Activated CD4-positive, alpha-beta T cell treated with anti-CD3 and anti-CD28 coated beads, Interleukin-10, Interleukin-2, amounts not matched to agents 100 ng/mL and 50 ng/mL, durations not matched to agents 16 hours and 8 hours (primary cell): ENCODE measurements around the gene HPCAL1.

Source experiments
- DNase-seq: peaks from one replicate; pipeline ENCODE4 v3.0.0-alpha.2; 2020

The HPCAL1 gene

GRCh38 chr2:10304458-10305253, 2.0 kb downstream of the HPCAL1 start:
- DNase-seq: no peak

- DNase-seq: peak; percentile 70
Measured at GRCh38 chr2:10305254-10305635, 2.5 kb downstream of the HPCAL1 start.

GRCh38 chr2:10305715-10306114, 3.0 kb downstream of the HPCAL1 start:
- DNase-seq: peak; percentile 41

- DNase-seq: no peak
Measured at GRCh38 chr2:10306901-10307463, 4.3 kb downstream of the HPCAL1 start.

- no peak for DNase-seq
Measured at GRCh38 chr2:10307561-10308156, 5.0 kb downstream of the HPCAL1 start.

DNA sequence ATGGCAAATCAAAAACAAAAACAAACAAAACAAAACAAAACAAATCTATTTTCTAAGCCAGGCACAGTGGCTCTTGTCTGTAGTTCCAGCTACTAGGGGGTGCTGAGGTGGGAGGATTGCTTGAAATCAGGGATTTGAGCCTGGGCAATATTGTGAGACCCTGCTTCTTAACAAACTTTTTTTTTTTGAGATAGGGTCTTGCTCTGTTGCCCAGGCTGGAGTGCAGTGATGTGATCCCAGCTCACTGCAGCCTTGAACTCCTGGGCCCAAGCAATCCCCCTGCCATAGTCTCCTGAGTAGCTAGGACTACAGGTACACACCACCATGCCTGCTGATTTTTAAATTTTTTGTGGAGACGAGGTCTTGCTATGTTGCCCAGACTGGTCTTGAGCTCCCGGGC, 6.2 kb downstream of the HPCAL1 start:
- DNase-seq: no peak

- no peak for DNase-seq
Measured at GRCh38 chr2:10309286-10309685, 6.6 kb downstream of the HPCAL1 start.

- DNase-seq: no peak
Measured at GRCh38 chr2:10310309-10310888, 7.7 kb downstream of the HPCAL1 start.

- DNase-seq: no peak
Measured at GRCh38 chr2:10311736-10312135, 9.0 kb downstream of the HPCAL1 start.

- DNase-seq: no peak
Measured at GRCh38 chr2:10312437-10312957, 9.8 kb downstream of the HPCAL1 start.

DNA sequence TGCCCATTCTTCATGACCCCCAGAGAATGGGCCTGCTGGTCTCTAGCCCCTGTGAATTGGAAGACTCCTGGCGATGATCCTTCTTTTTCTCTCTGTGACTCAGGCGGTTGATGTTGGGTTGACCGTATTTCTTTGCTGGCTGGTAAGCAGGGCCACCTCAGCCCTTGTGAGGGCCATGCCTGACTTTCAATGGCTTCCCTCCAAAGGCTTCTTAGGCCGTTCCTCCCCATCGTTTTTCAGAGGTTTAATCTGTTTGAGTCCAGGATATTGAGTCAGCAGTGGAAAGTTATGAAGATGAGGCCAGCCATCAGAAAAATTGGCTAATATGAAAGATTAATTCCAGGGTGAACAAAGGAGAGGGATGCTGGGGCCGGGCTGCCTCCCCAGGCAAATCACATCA, 13.6 kb downstream of the HPCAL1 start:
- DNase-seq: no peak

DNA sequence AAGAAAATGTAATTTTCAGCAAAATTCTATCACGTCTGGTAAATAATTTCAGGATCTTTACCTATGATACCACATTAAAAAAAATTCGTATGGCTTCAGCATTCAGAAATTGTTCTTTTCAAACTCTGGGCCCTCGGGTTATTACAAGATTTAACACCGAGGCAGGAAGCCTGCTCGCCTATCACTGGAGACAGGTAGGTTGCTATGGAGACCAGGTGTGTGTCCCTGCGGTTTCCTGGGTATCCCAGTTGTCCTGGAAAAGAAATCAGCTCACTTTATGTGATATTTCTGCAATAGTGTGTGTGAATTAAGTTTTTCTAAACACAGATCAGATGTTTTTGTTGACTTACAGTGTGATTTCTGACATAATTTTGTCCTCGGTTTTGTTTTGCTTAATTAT, 14.2 kb downstream of the HPCAL1 start:
- DNase-seq: no peak

DNA sequence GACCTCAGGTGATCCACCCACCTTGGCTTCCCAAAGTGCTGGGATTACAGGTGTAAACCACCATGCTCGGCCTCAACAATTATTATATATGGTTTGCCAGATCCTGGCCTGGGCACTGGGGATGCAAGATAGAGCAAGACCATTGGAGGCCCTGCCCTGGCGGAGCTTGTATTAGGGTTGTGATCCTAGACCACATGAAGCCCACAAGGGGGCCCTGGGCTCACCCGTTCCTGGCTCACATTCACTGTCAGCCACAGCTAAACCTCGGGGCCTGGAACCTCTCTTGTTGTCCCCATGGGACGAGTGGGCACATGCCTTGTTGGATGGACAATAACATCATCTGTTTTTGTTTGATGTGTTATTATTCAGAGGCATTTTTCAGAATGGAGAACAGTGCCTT, 14.9 kb downstream of the HPCAL1 start:
- no peak for DNase-seq

- no peak for DNase-seq
Measured at GRCh38 chr2:10318345-10318744, 15.6 kb downstream of the HPCAL1 start.

DNA sequence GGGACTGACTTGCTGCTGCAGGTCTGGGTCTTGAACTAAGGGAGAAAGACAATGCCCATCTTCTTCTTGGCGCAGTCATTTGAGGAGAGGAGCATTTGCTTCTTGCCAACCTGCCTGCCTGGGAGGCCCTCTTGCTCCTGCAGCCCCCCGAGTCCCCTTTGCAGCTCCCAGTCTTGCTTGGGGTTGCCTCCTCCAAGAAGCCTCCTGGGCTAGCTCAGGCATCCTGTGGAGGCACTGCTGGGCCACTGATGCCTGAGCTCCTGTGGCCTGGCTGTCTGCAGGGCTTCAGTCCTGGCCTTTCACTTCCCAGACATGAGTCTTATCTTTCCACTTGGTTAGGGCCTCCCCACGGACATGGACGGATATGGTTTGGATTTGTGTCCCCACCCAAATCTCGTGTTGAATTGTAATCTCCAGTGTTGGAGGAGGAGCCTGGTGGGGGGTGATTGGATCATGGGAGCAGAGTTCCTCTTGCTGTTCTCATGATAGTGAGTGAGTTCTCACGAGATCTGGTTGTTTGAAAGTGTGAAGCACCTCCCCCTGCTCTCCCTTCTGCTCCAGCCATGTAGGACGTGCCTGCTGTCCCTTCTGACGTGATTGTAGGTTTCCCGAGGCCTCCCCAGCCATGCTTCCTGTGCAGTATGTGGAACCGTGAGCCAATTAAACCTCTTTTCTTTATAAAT, 17.3 kb downstream of the HPCAL1 start:
- DNase-seq: no peak

- DNase-seq: no peak
Measured at GRCh38 chr2:10320575-10320931, 17.8 kb downstream of the HPCAL1 start.

DNA sequence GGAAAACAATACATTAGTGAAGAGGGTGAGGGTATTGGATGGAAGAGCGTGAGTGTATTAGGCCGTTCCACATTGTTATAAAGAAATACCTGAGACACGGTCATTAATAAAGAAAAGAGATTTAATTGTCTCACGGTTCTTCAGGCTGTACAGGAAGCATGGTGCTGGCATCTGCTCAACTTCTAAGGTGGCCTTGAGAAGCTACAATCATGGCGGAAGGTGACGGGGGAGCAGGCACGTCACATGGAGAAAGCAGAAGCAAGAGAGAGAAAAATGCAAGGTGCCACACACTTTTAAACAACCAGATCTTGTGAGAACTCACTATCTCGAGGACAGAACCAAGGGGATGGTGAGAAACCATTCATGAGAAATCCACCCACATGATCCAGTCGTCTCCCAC, 18.2 kb downstream of the HPCAL1 start:
- DNase-seq: no peak

DNA sequence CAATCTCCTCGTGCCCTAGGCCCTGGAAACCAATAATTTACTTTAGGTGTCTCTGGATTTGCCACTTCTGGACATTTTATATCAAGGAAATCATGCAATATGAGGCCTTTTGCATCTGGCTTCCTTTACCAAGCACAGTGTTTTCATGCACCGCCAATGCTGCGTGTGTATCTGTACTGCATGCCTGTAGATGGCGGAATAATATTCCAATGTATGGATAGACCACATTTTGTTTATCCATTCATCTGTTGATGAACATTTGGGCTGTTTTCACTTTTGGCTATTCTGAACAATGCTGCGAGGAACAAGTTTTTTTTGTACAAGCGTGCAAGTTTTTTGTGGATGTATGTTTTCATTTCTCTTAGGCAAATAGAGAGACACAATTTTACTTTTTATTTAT, 18.9 kb downstream of the HPCAL1 start:
- no peak for DNase-seq

DNA sequence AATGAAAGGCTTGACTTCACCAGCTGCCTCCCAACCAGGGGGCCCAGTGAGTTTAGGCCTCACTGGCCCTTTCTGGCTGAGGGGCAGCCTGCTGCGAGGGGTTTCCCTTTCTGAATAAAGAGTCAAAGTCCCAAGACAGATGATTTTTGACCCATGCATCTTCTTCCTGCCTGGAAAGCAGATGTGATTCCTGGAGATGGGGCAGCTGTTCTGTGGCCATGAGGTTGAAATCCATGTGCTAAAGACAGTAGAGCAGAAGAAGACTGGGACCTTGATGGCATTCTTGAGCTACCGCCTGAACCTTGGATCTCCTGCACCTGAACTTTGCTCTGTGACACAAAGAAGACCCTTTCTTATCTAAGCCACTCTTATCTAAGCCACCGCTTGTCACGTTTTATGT, 19.8 kb downstream of the HPCAL1 start:
- DNase-seq: no peak

- DNase-seq: no peak
Measured at GRCh38 chr2:10322973-10323372, 20.3 kb downstream of the HPCAL1 start.

- no peak for DNase-seq
Measured at GRCh38 chr2:10323535-10323934, 20.8 kb downstream of the HPCAL1 start.

- DNase-seq: no peak
Measured at GRCh38 chr2:10324095-10324832, 21.6 kb downstream of the HPCAL1 start.
